Neuronal stem cell (in vitro differentiated cells): ENCODE measurements around the gene ZNF280B.
"Not testable (repeated sequence)": the region's sequence is repeated elsewhere in the genome, so short reads cannot be mapped to it uniquely, and the experiment has no call there.

Experiments used
- DNase-seq: peaks from one replicate; pipeline ENCODE4 v3.0.0-alpha.2; 2013; ENCODE audit warnings: low spot score
- H2AFZ ChIP-seq: one replicate; pipeline ENCODE4 v1.6.1; 2013; ENCODE audit warnings: mild to moderate bottlenecking, low read length, inconsistent platforms
- H2AK5ac ChIP-seq: 2 replicates; pipeline ENCODE4 v1.6.1; 2013; ENCODE audit warnings: low read depth, mild to moderate bottlenecking, inconsistent platforms, low read length, moderate library complexity, mixed read lengths
- H2BK120ac ChIP-seq: 2 replicates; pipeline ENCODE4 v1.6.1; 2013; ENCODE audit warnings: low read depth, mild to moderate bottlenecking, inconsistent platforms, low read length, moderate library complexity, mixed read lengths
- H2BK12ac ChIP-seq: one replicate; pipeline ENCODE4 v1.6.1; 2013; ENCODE audit warnings: low read length, inconsistent platforms
- H2BK15ac ChIP-seq: 2 replicates; pipeline ENCODE4 v1.6.1; 2013; ENCODE audit warnings: mild to moderate bottlenecking, low read length, inconsistent platforms, mixed read lengths
- H2BK5ac ChIP-seq: one replicate; pipeline ENCODE4 v1.6.1; 2013; ENCODE audit warnings: inconsistent platforms, mild to moderate bottlenecking, low read length, moderate library complexity
- H3K14ac ChIP-seq: one replicate; pipeline ENCODE4 v1.6.1; 2013; ENCODE audit warnings: low read length, inconsistent platforms
- H3K18ac ChIP-seq: 2 replicates; pipeline ENCODE4 v1.6.1; 2013; ENCODE audit warnings: low read length, inconsistent platforms
- H3K23ac ChIP-seq: 2 replicates; pipeline ENCODE4 v1.6.1; 2013; ENCODE audit warnings: low read depth, mild to moderate bottlenecking, mixed read lengths, low read length, inconsistent platforms; ENCODE audit not compliant: poor library complexity
- H3K27ac ChIP-seq: replicated peaks from 3 replicates; pipeline ENCODE4 v1.5.1; 2013; ENCODE audit warnings: low read length, inconsistent platforms
- H3K27me3 ChIP-seq, 3 experiments: 2 replicates each; pipeline ENCODE4 v1.6.1; 2013; ENCODE audit warnings: low read length in 3 of 3, mild to moderate bottlenecking in 2 of 3, inconsistent platforms in 1 of 3, low read depth in 1 of 3, mixed read lengths in 1 of 3, moderate library complexity in 1 of 3; ENCODE audit not compliant: control insufficient read depth in 3 of 3, insufficient read depth in 3 of 3
- H3K36me3 ChIP-seq, 2 donors: replicated peaks in 1 of 2; 2 replicates each; pipeline ENCODE4 v1.6.1; 2013; ENCODE audit warnings: low read length in 2 of 2; ENCODE audit not compliant: control insufficient read depth in 2 of 2, insufficient read depth in 2 of 2
- H3K4ac ChIP-seq: 2 replicates; pipeline ENCODE4 v1.6.1; 2013; ENCODE audit warnings: inconsistent platforms, mild to moderate bottlenecking, low read length, moderate library complexity
- H3K4me1 ChIP-seq, 2 donors: 1 replicate in 1 of 2; 2 replicates in 1 of 2; pipeline ENCODE4 v1.6.1; 2013; ENCODE audit warnings: low read length in 2 of 2, low read depth in 1 of 2; ENCODE audit not compliant: control insufficient read depth in 2 of 2, insufficient read depth in 1 of 2
- H3K4me2 ChIP-seq: one replicate; pipeline ENCODE4 v1.6.1; 2013; ENCODE audit warnings: mild to moderate bottlenecking, low read length, inconsistent platforms; ENCODE audit not compliant: insufficient read depth, poor library complexity, severe bottlenecking
- H3K4me3 ChIP-seq, 2 donors: 2 replicates each; pipeline ENCODE4 v1.5.1; 2013; ENCODE audit warnings: low read length in 2 of 2, mild to moderate bottlenecking in 2 of 2, inconsistent platforms in 1 of 2, moderate library complexity in 1 of 2
- H3K79me1 ChIP-seq: one replicate; pipeline ENCODE4 v1.6.1; 2013; ENCODE audit warnings: low read depth, mild to moderate bottlenecking, inconsistent platforms, low read length, moderate library complexity
- H3K9ac ChIP-seq: one replicate; pipeline ENCODE4 v1.6.1; 2013; ENCODE audit warnings: mild to moderate bottlenecking, low read depth, low read length, inconsistent platforms; ENCODE audit not compliant: poor library complexity
- H3K9me3 ChIP-seq, 2 donors: replicated peaks in 1 of 2; 2 replicates each; pipeline versions ENCODE3 to v1.6.1; 2013; ENCODE audit warnings: low read length in 2 of 2, mild to moderate bottlenecking in 2 of 2, inconsistent platforms in 1 of 2, low read depth in 1 of 2, mixed read lengths in 1 of 2, moderate library complexity in 1 of 2; ENCODE audit not compliant: control insufficient read depth in 2 of 2, insufficient read depth in 1 of 2
- H4K8ac ChIP-seq: one replicate; pipeline ENCODE4 v1.6.1; 2013; ENCODE audit warnings: low read depth, mild to moderate bottlenecking, inconsistent platforms, low read length, moderate library complexity
- H4K91ac ChIP-seq: one replicate; pipeline ENCODE4 v1.6.1; 2013; ENCODE audit warnings: low read length, low read depth, mild to moderate bottlenecking, inconsistent platforms; ENCODE audit not compliant: poor library complexity
- WGBS, 2 donors: extraction: QIAGEN DNeasy Blood & Tissue Kit; methylation state at CpG; one replicate each; pipeline ENCODE4 v1.1.7; 2013; ENCODE audit warnings: missing lambda C conversion rate in 2 of 2, mixed read lengths in 1 of 2; ENCODE audit not compliant: insufficient read length in 2 of 2, insufficient replicate concordance in 1 of 2; ENCODE audit errors: extremely low coverage in 2 of 2; 5-methylcytosine and 5-hydroxymethylcytosine counted together

The ZNF280B gene

GRCh38 chr22:22469527-22469926 lies 39.0 kb downstream of the ZNF280B start:
- H4K8ac ChIP-seq, result no peak overlapping the region
- no peak overlapping the region for H2AFZ ChIP-seq
- no peak overlapping the region for H3K23ac ChIP-seq
- no peak overlapping the region for H3K4me2 ChIP-seq
- H2BK15ac ChIP-seq, result no peak overlapping the region
- no peaks in the 10 kb centered on the region for H3K27me3 ChIP-seq
- H3K4me1 ChIP-seq, result peaks cover under 1% of the 10 kb centered on the region in 2 donors
- no peak overlapping the region for H2AK5ac ChIP-seq
- H3K36me3 ChIP-seq, result no peaks in the 10 kb centered on the region
- H3K9me3 ChIP-seq, result peaks cover 0 to 3% of the 10 kb centered on the region in 2 donors
- no peak overlapping the region for H4K91ac ChIP-seq
- no peak overlapping the region for H3K27ac ChIP-seq
- no peak overlapping the region for H3K4me3 ChIP-seq
- H2BK120ac ChIP-seq, result no peak overlapping the region
- H2BK5ac ChIP-seq, result no peak overlapping the region
- H3K18ac ChIP-seq, result no peak overlapping the region
- no peak for DNase-seq
- H2BK12ac ChIP-seq, result no peak overlapping the region
- no peaks in the 10 kb centered on the region for H3K79me1 ChIP-seq
- no peak overlapping the region for H3K9ac ChIP-seq
- no peak overlapping the region for H3K4ac ChIP-seq
- no CpG with 5 or more reads among the region's 2 CpGs for WGBS, 2 donors
- no peak overlapping the region for H3K14ac ChIP-seq

DNA sequence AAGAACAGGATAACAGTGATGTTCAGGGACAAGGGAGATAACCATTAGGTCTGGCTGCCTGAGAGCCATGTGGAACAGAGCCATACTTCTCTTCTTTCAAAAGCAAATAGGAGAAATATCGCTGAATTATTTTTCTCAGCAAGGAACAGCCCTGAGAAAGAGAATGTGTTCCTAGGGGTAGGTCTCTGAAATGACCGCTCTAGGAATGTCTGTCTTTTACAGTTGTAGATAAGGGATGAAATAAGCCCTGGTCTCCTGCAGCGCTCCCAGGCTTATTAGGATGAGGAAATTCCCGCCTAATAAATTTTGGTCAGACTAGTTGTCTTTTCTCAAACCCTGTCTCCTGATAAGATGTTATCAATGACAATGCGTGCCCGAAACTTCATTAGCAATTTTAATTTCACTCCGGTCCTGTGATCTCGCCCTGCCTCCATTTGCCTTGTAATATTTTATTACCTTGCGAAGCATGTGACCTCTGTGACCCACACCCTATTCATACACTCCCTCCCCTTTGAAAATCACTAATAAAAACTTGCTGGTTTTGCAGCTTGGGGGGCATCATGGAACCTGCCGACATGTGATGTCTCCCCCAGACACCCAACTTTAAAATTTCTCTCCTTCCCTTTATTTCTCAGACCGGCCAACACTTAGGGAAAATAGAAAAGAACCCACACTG lies 39.6 kb downstream of the ZNF280B start:
- H3K23ac ChIP-seq, H3K36me3 ChIP-seq, H4K91ac ChIP-seq, H3K27ac ChIP-seq, H3K18ac ChIP-seq, H3K4me3 ChIP-seq, H2BK15ac ChIP-seq, H2BK5ac ChIP-seq, H3K14ac ChIP-seq, H3K4ac ChIP-seq, H2BK120ac ChIP-seq, H2AFZ ChIP-seq, H4K8ac ChIP-seq, H2AK5ac ChIP-seq, H3K79me1 ChIP-seq, H3K4me2 ChIP-seq, H3K27me3 ChIP-seq, DNase-seq, H3K9me3 ChIP-seq, H3K9ac ChIP-seq, H3K4me1 ChIP-seq, H2BK12ac ChIP-seq: not testable (repeated sequence)
- no CpG with 5 or more reads among the region's 11 CpGs for WGBS, 2 donors

DNA sequence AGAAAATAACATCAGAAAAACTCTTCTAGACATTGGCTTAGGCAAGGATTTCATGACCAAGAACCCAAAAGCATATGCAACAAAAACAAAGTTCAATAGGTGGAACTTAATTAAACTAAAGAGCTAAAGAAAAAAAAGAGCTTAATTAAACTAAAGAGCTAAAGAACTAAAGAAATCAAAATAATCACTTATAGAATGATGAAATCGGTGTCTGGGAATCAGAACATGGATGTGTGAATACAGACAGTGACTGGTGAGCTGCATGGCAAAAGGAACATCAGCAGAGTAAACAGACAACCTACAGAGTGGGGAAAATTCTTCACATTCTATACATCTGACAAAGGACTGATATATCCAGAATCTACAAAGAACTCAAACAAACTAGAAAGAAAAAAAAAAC lies 41.4 kb downstream of the ZNF280B start:
- H4K91ac ChIP-seq, result no peak overlapping the region
- H3K4ac ChIP-seq, result no peak overlapping the region
- H3K4me2 ChIP-seq, result no peak overlapping the region
- H3K27me3 ChIP-seq, result peaks cover 0 to 3% (median 0%) of the 10 kb centered on the region in 3 experiments
- H3K27ac ChIP-seq, result no peak overlapping the region
- no peak overlapping the region for H2BK120ac ChIP-seq
- no peak overlapping the region for H2BK5ac ChIP-seq
- H3K18ac ChIP-seq, result no peak overlapping the region
- no peak overlapping the region for H4K8ac ChIP-seq
- peaks cover 0 to 3% of the 10 kb centered on the region in 2 donors for H3K9me3 ChIP-seq
- no peak for DNase-seq
- H3K14ac ChIP-seq, result no peak overlapping the region
- H3K4me3 ChIP-seq, result no peak overlapping the region
- no peaks in the 10 kb centered on the region for H3K4me1 ChIP-seq
- H3K36me3 ChIP-seq, result no peaks in the 10 kb centered on the region
- no peak overlapping the region for H2BK12ac ChIP-seq
- no peak overlapping the region for H2BK15ac ChIP-seq
- WGBS, 2 donors, result no CpG with 5 or more reads among the region's 1 CpG
- no peak overlapping the region for H2AFZ ChIP-seq
- no peak overlapping the region for H3K23ac ChIP-seq
- no peak overlapping the region for H2AK5ac ChIP-seq
- H3K9ac ChIP-seq, result no peak overlapping the region
- no peaks in the 10 kb centered on the region for H3K79me1 ChIP-seq

- no peak overlapping the region for H3K18ac ChIP-seq
- H3K14ac ChIP-seq, result no peak overlapping the region
- H3K27ac ChIP-seq, result no peak overlapping the region
- H4K8ac ChIP-seq, result no peak overlapping the region
- no CpG with 5 or more reads among the region's 1 CpG for WGBS, 2 donors
- H2AFZ ChIP-seq, result no peak overlapping the region
- no peak overlapping the region for H3K4me2 ChIP-seq
- no peak overlapping the region for H2BK12ac ChIP-seq
- H3K36me3 ChIP-seq, result no peaks in the 10 kb centered on the region
- DNase-seq, result no peak
- H3K9me3 ChIP-seq, result peaks cover 0 to 3% of the 10 kb centered on the region in 2 donors
- H3K79me1 ChIP-seq, result no peaks in the 10 kb centered on the region
- H4K91ac ChIP-seq, result no peak overlapping the region
- no peak overlapping the region for H2BK5ac ChIP-seq
- no peak overlapping the region for H3K4me3 ChIP-seq
- no peak overlapping the region for H3K4ac ChIP-seq
- no peak overlapping the region for H2AK5ac ChIP-seq
- no peak overlapping the region for H2BK15ac ChIP-seq
- H3K9ac ChIP-seq, result no peak overlapping the region
- H2BK120ac ChIP-seq, result no peak overlapping the region
- H3K23ac ChIP-seq, result no peak overlapping the region
- no peaks in the 10 kb centered on the region for H3K4me1 ChIP-seq
- H3K27me3 ChIP-seq, result peaks cover 0 to 3% (median 0%) of the 10 kb centered on the region in 3 experiments
These were observed 42.8 kb downstream of the ZNF280B start for GRCh38 chr22:22465782-22466181.
